Measurements from ENCODE around the gene CPEB3. TPM values are rescaled to one million over a fixed set of nuclear protein-coding genes. Genes with fewer than 3 reads are reported as not detected.
A peak's percentile ranks its signal among the peaks of the same experiment; 100 is the strongest.

CPEB3 gene
- total RNA-seq, 1 donor from 2014 or later = 2.4 TPM

GRCh38 chr10:92278996-92279696, 11.7 kb downstream of the CPEB3 start:
- FAIRE-seq = no peak
- TF ChIP-seq, protein P1, sequence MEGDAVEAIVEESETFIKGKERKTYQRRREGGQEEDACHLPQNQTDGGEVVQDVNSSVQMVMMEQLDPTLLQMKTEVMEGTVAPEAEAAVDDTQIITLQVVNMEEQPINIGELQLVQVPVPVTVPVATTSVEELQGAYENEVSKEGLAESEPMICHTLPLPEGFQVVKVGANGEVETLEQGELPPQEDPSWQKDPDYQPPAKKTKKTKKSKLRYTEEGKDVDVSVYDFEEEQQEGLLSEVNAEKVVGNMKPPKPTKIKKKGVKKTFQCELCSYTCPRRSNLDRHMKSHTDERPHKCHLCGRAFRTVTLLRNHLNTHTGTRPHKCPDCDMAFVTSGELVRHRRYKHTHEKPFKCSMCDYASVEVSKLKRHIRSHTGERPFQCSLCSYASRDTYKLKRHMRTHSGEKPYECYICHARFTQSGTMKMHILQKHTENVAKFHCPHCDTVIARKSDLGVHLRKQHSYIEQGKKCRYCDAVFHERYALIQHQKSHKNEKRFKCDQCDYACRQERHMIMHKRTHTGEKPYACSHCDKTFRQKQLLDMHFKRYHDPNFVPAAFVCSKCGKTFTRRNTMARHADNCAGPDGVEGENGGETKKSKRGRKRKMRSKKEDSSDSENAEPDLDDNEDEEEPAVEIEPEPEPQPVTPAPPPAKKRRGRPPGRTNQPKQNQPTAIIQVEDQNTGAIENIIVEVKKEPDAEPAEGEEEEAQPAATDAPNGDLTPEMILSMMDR (IDR thresholded peaks at IDR 0.05; ENCODE audit: insufficient read depth, low read length, severe bottlenecking) = no peak

GRCh38 chr10:92274071-92274470, 16.8 kb downstream of the CPEB3 start:
- FAIRE-seq = no peak
- H3K36me3 ChIP-seq (ENCODE audit: control insufficient read depth, insufficient read depth, low read length) = no peaks in the 10 kb centered on the region
- no peak overlapping the region for H3K4me3 ChIP-seq (ENCODE audit: low read depth, low read length)
- DNase-seq (ENCODE audit: low read depth) = no peak
- TF ChIP-seq, protein P1 (IDR thresholded peaks at IDR 0.05; ENCODE audit: insufficient read depth, low read length, severe bottlenecking) = no peak
- H3K27me3 ChIP-seq (ENCODE audit: control insufficient read depth, insufficient read depth, low read length) = no peaks in the 10 kb centered on the region

More at GRCh38 chr10:92278996-92279696, 11.7 kb downstream of the CPEB3 start:
- no peak overlapping the region for H3K4me3 ChIP-seq (ENCODE audit: low read depth, low read length)
- no peak for DNase-seq (ENCODE audit: low read depth)
- no peaks in the 10 kb centered on the region for H3K36me3 ChIP-seq (ENCODE audit: control insufficient read depth, insufficient read depth, low read length)
- H3K27me3 ChIP-seq (ENCODE audit: control insufficient read depth, insufficient read depth, low read length) = no peaks in the 10 kb centered on the region

GRCh38 chr10:92268748-92269147, 22.1 kb downstream of the CPEB3 start:
- FAIRE-seq = no peak
- Histone ChIP-seq H3K27me3 (ENCODE audit: control insufficient read depth, insufficient read depth, low read length) (no peaks in the 10 kb centered on the region), H3K36me3 (ENCODE audit: control insufficient read depth, insufficient read depth, low read length) (no peaks in the 10 kb centered on the region), H3K4me3 (ENCODE audit: low read depth, low read length) (no peak overlapping the region)
- TF ChIP-seq, protein P1 (IDR thresholded peaks at IDR 0.05; ENCODE audit: insufficient read depth, low read length, severe bottlenecking) = no peak
- no peak for DNase-seq (ENCODE audit: low read depth)

DNA sequence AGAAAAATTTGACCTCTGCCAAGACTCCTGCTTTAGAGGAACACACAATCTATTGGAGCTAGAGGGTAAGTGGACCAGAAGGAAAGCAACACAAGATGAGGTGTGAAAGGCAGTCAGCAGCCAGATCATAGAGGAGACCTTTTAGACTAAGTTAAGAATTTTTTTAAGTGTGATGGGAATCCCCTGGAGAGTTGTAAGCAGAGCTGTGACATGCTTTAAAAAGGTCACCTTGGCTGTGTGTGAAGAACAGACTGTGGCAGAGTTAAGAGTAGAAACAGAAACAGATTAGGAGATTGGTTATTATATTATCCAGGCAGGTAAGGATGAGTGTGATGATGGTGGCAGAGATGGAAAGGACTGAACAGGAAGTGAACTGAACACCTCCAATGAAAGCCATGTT, 23.5 kb downstream of the CPEB3 start:
- Histone ChIP-seq H3K27me3 (ENCODE audit: control insufficient read depth, insufficient read depth, low read length) (no peaks in the 10 kb centered on the region), H3K36me3 (ENCODE audit: control insufficient read depth, insufficient read depth, low read length) (no peaks in the 10 kb centered on the region), H3K4me3 (ENCODE audit: low read depth, low read length) (no peak overlapping the region)
- TF ChIP-seq, protein P1 (IDR thresholded peaks at IDR 0.05; ENCODE audit: insufficient read depth, low read length, severe bottlenecking) = no peak
- DNase-seq (ENCODE audit: low read depth) (no peak), FAIRE-seq (peak; percentile 18)

- FAIRE-seq (no peak), DNase-seq (ENCODE audit: low read depth) (no peak)
- TF ChIP-seq, protein P1 (IDR thresholded peaks at IDR 0.05; ENCODE audit: insufficient read depth, low read length, severe bottlenecking) = no peak
- no peaks in the 10 kb centered on the region for H3K36me3 ChIP-seq (ENCODE audit: control insufficient read depth, insufficient read depth, low read length)
- no peaks in the 10 kb centered on the region for H3K27me3 ChIP-seq (ENCODE audit: control insufficient read depth, insufficient read depth, low read length)
- no peak overlapping the region for H3K4me3 ChIP-seq (ENCODE audit: low read depth, low read length)
These were observed 25.1 kb downstream of the CPEB3 start for GRCh38 chr10:92265687-92266258.

Data from bronchial epithelial cell (primary cell).